IMR-90 (cell line): ENCODE measurements around the gene ZNF778.

Experiments used
- CEBPB ChIP-seq: IDR thresholded peaks from 2 replicates; pipeline ENCODE4 v1.6.1; 2012; ENCODE audit warnings: low read depth, low read length, improper control_type of control experiment
- CHD1 ChIP-seq: IDR thresholded peaks from 2 replicates; pipeline ENCODE4 v1.6.1; 2012; ENCODE audit warnings: low read depth, low read length, improper control_type of control experiment
- CTCF ChIP-seq: conservative IDR thresholded peaks from 2 replicates; pipeline ENCODE4 v1.5.1; 2012; ENCODE audit warnings: mild to moderate bottlenecking, low read depth, low read length, improper control_type of control experiment
- ELK1 ChIP-seq: fragments of 150-350 bp; IDR thresholded peaks from 2 replicates; pipeline ENCODE4 v1.6.1; 2016; ENCODE audit warnings: low read depth, mild to moderate bottlenecking, low read length, moderate library complexity, borderline replicate concordance
- FOS ChIP-seq: fragments of 150-350 bp; IDR thresholded peaks from 2 replicates; pipeline ENCODE4 v1.6.1; 2016; ENCODE audit warnings: low read depth, low read length
- MAFK ChIP-seq: IDR thresholded peaks from 2 replicates; pipeline ENCODE4 v1.6.1; 2012; ENCODE audit warnings: low read depth, low read length, improper control_type of control experiment
- MXI1 ChIP-seq: IDR thresholded peaks from 2 replicates; pipeline ENCODE4 v1.6.1; 2012; ENCODE audit warnings: low read depth, mild to moderate bottlenecking, low read length, moderate library complexity, borderline replicate concordance
- POLR2A ChIP-seq: IDR thresholded peaks from 2 replicates; pipeline ENCODE4 v1.6.1; 2012; ENCODE audit warnings: mild to moderate bottlenecking, low read depth, low read length
- RAD21 ChIP-seq: IDR thresholded peaks from 2 replicates; pipeline ENCODE4 v1.6.1; 2012; ENCODE audit warnings: low read length, improper control_type of control experiment
- RCOR1 ChIP-seq: IDR thresholded peaks from 2 replicates; pipeline ENCODE4 v1.6.1; 2012; ENCODE audit warnings: mild to moderate bottlenecking, low read length, improper control_type of control experiment; ENCODE audit not compliant: insufficient replicate concordance
- RFX5 ChIP-seq: IDR thresholded peaks from 2 replicates; pipeline ENCODE4 v1.8.0; 2012; ENCODE audit warnings: low read depth, mild to moderate bottlenecking, low read length, moderate library complexity
- SMC3 ChIP-seq: fragments of 150-350 bp; IDR thresholded peaks from 2 replicates; pipeline ENCODE4 v1.6.1; 2016; ENCODE audit warnings: low read depth, mild to moderate bottlenecking, antibody characterized with exemption, low read length, moderate library complexity
- USF2 ChIP-seq: fragments of 150-350 bp; IDR thresholded peaks from 2 replicates; pipeline ENCODE4 v1.6.1; 2017; ENCODE audit warnings: mild to moderate bottlenecking, antibody characterized with exemption, low read length, low read depth

- TF ChIP-seq CTCF (no peak), POLR2A (no peak), USF2 (no peak), RAD21 (no peak), CEBPB (no peak), CHD1 (no peak), MXI1 (no peak), FOS (no peak), MAFK (no peak), SMC3 (no peak), RFX5 (no peak), ELK1 (no peak), RCOR1 (no peak)
These were observed 44.9 kb upstream of the ZNF778 start for GRCh38 chr16:89172528-89173173.
